Putamen (tissue), 1 donor: ENCODE measurements around the gene SBSN.

Source experiments
- DNase-seq: peaks from one replicate; pipeline ENCODE4 v3.0.0-alpha.2; 2016; ENCODE audit warnings: low spot score

The SBSN gene

GRCh38 chr19:35555301-35556005 lies 27.3 kb upstream of the SBSN start:
- DNase-seq = no peak

GRCh38 chr19:35554076-35554475 lies 26.0 kb upstream of the SBSN start:
- no peak for DNase-seq

- no peak for DNase-seq
Measured at GRCh38 chr19:35553385-35554000, 25.4 kb upstream of the SBSN start.

GRCh38 chr19:35552534-35553384 lies 24.6 kb upstream of the SBSN start:
- no peak for DNase-seq

- DNase-seq = no peak
Measured at GRCh38 chr19:35551091-35551810, 23.1 kb upstream of the SBSN start.

GRCh38 chr19:35549879-35550523 lies 21.9 kb upstream of the SBSN start:
- no peak for DNase-seq

- peak; percentile 47 for DNase-seq
Measured at GRCh38 chr19:35549174-35549788, 21.2 kb upstream of the SBSN start.

GRCh38 chr19:35546532-35546931 lies 18.4 kb upstream of the SBSN start:
- DNase-seq = no peak

GRCh38 chr19:35545855-35546381 lies 17.8 kb upstream of the SBSN start:
- DNase-seq = no peak

GRCh38 chr19:35545001-35545854 lies 17.1 kb upstream of the SBSN start, which contains the start of gene TMEM147:
TSS of gene TMEM147 (plus strand) at chr19:35545626. CDS start at chr19:35545740, 114 bp downstream.
- DNase-seq = peak; percentile 89

GRCh38 chr19:35544110-35544802 lies 16.1 kb upstream of the SBSN start:
- DNase-seq = no peak

- DNase-seq = no peak
Measured at GRCh38 chr19:35543280-35544109, 15.4 kb upstream of the SBSN start.

- no peak for DNase-seq
Measured at GRCh38 chr19:35542209-35542608, 14.1 kb upstream of the SBSN start.

- no peak for DNase-seq
Measured at GRCh38 chr19:35540356-35540927, 12.3 kb upstream of the SBSN start.

- no peak for DNase-seq
Measured at GRCh38 chr19:35539850-35540249, 11.7 kb upstream of the SBSN start.

- DNase-seq = no peak
Measured at GRCh38 chr19:35539314-35539713, 11.2 kb upstream of the SBSN start.

GRCh38 chr19:35534803-35535480 lies 6.8 kb upstream of the SBSN start:
- DNase-seq = peak; percentile 30
